Activated gamma-delta T cell treated with anti-CD3 and anti-CD28 coated beads, Interleukin-2, amount 50 U/mL, for 16 hours (primary cell): ENCODE data around the gene ADD2.
"Not testable (repeated sequence)": the region's sequence is repeated elsewhere in the genome, so short reads cannot be mapped to it uniquely, and the experiment has no call there.

ENCODE experiments used
- DNase-seq: peaks from one replicate; pipeline ENCODE4 v3.0.0-alpha.2; 2020; ENCODE audit warnings: low read depth

ADD2 gene

GRCh38 chr2:70670626-70671025 is 97.4 kb downstream of the ADD2 start:
- DNase-seq = no peak

GRCh38 chr2:70670202-70670601 is 97.8 kb downstream of the ADD2 start:
- no peak for DNase-seq

- DNase-seq = no peak
These were observed 99.1 kb downstream of the ADD2 start for GRCh38 chr2:70668911-70669310.

GRCh38 chr2:70668432-70668831 is 99.6 kb downstream of the ADD2 start:
- no peak for DNase-seq

GRCh38 chr2:70664525-70664924 is 103.5 kb downstream of the ADD2 start:
- no peak for DNase-seq

- DNase-seq = no peak
These were observed 104.6 kb downstream of the ADD2 start for GRCh38 chr2:70663411-70663810.

GRCh38 chr2:70659551-70659950 is 108.4 kb downstream of the ADD2 start:
- no peak for DNase-seq

- no peak for DNase-seq
These were observed 109.5 kb downstream of the ADD2 start for GRCh38 chr2:70658476-70658875.

- no peak for DNase-seq
These were observed 110.8 kb downstream of the ADD2 start for GRCh38 chr2:70657246-70657645.

- DNase-seq = no peak
These were observed 111.5 kb downstream of the ADD2 start for GRCh38 chr2:70656421-70657010.

- DNase-seq = no peak
These were observed 112.2 kb downstream of the ADD2 start for GRCh38 chr2:70655786-70656185.

GRCh38 chr2:70655211-70655610 is 112.8 kb downstream of the ADD2 start:
- not testable (repeated sequence) for DNase-seq

GRCh38 chr2:70651727-70652126 is 116.3 kb downstream of the ADD2 start:
- no peak for DNase-seq

GRCh38 chr2:70651014-70651413 is 117.0 kb downstream of the ADD2 start:
- no peak for DNase-seq

- no peak for DNase-seq
These were observed 119.0 kb downstream of the ADD2 start for GRCh38 chr2:70648961-70649360.

GRCh38 chr2:70647873-70648481 is 120.0 kb downstream of the ADD2 start:
- peak; percentile 48 for DNase-seq

GRCh38 chr2:70646420-70646818 is 121.6 kb downstream of the ADD2 start:
- no peak for DNase-seq

- DNase-seq = no peak
These were observed 122.1 kb downstream of the ADD2 start for GRCh38 chr2:70645733-70646419.

GRCh38 chr2:70643715-70644114 is 124.3 kb downstream of the ADD2 start:
- no peak for DNase-seq

- DNase-seq = no peak
These were observed 126.7 kb downstream of the ADD2 start for GRCh38 chr2:70641263-70641784.

- DNase-seq = no peak
These were observed 128.1 kb downstream of the ADD2 start for GRCh38 chr2:70639841-70640436.

GRCh38 chr2:70638561-70638960 is 129.4 kb downstream of the ADD2 start:
- no peak for DNase-seq

- DNase-seq = no peak
These were observed 134.5 kb downstream of the ADD2 start for GRCh38 chr2:70633508-70633907.
